ENCODE data around the gene PLD2.

The PLD2 gene

DNA sequence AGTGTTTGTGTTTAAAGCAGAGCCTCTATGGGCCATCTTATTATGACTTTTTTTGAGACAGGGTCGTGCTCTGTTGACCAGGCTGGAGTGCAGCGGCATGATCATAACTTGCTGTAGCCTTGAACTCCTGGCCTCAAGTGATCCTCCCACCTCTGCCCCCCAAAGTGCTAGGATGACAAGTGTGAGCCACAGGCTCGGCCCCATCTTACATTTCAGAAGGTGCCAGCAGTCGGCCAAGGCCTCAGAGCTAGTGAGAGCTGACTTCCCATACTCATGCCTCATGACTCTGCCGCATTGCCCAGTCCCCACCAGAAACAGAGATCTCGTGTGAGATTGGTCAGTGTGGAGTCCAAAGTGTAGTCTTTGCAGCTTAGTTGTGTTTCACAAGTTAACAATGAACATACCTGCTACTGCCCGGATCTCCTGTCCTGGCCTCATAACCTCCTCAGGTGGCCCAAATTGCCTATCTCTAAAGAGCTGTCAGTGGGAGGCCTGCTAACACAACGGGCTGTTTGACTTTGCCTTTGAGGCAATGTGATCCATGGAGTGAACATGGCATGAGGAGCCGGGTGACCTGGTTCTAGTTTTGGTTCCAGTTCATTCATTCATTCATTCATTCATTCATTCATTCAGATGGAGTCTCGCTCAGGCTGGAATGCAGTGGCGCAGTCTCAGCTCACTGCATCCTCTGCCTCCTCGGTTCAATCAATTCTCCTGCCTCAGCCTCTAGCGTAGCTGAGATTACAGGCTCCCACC, 39.9 kb downstream of the PLD2 start:
- TF ChIP-seq, protein P1, sequence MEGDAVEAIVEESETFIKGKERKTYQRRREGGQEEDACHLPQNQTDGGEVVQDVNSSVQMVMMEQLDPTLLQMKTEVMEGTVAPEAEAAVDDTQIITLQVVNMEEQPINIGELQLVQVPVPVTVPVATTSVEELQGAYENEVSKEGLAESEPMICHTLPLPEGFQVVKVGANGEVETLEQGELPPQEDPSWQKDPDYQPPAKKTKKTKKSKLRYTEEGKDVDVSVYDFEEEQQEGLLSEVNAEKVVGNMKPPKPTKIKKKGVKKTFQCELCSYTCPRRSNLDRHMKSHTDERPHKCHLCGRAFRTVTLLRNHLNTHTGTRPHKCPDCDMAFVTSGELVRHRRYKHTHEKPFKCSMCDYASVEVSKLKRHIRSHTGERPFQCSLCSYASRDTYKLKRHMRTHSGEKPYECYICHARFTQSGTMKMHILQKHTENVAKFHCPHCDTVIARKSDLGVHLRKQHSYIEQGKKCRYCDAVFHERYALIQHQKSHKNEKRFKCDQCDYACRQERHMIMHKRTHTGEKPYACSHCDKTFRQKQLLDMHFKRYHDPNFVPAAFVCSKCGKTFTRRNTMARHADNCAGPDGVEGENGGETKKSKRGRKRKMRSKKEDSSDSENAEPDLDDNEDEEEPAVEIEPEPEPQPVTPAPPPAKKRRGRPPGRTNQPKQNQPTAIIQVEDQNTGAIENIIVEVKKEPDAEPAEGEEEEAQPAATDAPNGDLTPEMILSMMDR (IDR thresholded peaks at IDR 0.05; ENCODE audit: low read depth, low read length, missing control alignments): no peak
- H3K4me3 ChIP-seq (replicated peaks; ENCODE audit: low read depth, low read length): no peak overlapping the region
- no peak for DNase-seq (ENCODE audit: extremely low read depth, low read depth)

DNA sequence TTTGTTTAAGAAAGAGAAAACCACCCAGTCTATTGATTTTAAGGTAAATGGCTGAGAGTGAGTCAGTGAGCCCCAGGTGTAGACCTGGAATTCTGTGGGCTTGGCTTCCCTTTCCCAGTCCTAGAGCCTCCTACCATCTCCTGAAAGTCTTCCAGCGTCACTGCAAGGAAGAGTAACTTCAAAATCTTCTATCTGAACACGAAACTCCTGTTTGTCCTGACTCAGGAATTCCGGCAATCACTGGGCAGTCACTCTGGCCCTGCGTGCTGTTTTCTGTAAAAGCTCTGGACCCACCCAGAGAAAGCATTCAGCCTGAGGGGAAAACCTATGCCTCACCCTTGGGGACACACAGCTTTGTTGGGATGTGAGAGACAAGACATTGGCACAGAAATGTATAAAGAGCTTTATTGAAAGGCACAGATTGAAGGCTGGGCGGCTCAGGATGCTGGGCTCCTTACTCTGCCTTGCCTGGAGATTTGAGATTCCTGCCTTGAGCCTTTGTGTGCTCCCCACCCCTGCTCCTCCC, 42.1 kb downstream of the PLD2 start:
- TF ChIP-seq, protein P1 (IDR thresholded peaks at IDR 0.05; ENCODE audit: low read depth, low read length, missing control alignments): no peak
- no peak for DNase-seq (ENCODE audit: extremely low read depth, low read depth)
- H3K4me3 ChIP-seq (replicated peaks; ENCODE audit: low read depth, low read length): no peak overlapping the region

DNA sequence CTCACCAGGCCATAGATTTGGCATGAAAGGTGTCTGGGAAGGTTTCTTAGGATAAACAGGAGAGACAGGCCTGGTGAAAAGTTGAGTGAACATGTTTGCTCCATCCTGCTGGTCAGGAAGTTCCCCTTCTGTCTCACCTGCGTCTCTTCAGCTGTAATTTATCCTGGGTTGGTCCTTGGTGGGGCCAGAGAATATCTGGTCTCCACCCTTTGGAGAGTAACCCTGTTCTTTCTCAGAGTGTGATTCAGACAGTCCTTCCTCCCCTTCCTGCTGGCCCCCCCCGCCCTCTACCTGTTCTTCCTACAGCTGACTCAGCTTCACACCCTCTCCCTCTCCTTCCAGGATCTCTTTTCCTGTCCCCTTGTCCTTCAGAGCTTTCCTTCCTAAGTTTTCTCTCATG, 43.3 kb downstream of the PLD2 start:
- no peak overlapping the region for H3K4me3 ChIP-seq (replicated peaks; ENCODE audit: low read depth, low read length)
- DNase-seq (ENCODE audit: extremely low read depth, low read depth): no peak
- TF ChIP-seq, protein P1 (IDR thresholded peaks at IDR 0.05; ENCODE audit: low read depth, low read length, missing control alignments): no peak

DNA sequence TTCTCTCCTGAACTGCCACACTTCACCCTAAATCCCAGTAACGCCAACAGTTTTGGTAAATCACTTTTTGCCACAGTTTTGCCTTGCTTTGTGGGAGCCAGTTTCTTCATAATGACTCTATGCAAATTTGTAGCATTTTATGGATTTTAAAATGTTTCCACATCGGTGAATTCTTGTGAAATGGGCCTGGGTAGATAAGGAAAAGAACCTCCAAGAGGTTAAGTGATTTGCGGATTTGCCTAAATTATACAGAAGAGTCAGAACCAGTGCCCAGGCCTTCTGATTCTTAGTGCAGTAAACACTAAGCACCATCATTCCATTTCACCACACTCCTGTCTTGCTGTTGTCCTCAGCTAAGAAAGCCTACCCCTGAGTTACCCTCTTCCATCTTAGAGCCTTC, 44.1 kb downstream of the PLD2 start:
- H3K4me3 ChIP-seq (replicated peaks; ENCODE audit: low read depth, low read length): no peak overlapping the region
- no peak for DNase-seq (ENCODE audit: extremely low read depth, low read depth)
- TF ChIP-seq, protein P1 (IDR thresholded peaks at IDR 0.05; ENCODE audit: low read depth, low read length, missing control alignments): no peak

GRCh38 chr17:4852567-4853207, 45.7 kb downstream of the PLD2 start:
- peak; percentile 29 for DNase-seq (ENCODE audit: extremely low read depth, low read depth)
- H3K4me3 ChIP-seq (replicated peaks; ENCODE audit: low read depth, low read length): no peak overlapping the region
- TF ChIP-seq, protein P1 (IDR thresholded peaks at IDR 0.05; ENCODE audit: low read depth, low read length, missing control alignments): no peak

GRCh38 chr17:4853208-4853671, 46.3 kb downstream of the PLD2 start:
- H3K4me3 ChIP-seq (replicated peaks; ENCODE audit: low read depth, low read length): no peak overlapping the region
- TF ChIP-seq, protein P1 (IDR thresholded peaks at IDR 0.05; ENCODE audit: low read depth, low read length, missing control alignments): no peak
- DNase-seq (ENCODE audit: extremely low read depth, low read depth): no peak
